Eye (tissue), 1 donor: ENCODE results near the gene AIRE.
A peak's percentile ranks its signal among the peaks of the same experiment; 100 is the strongest.
"Not testable (repeated sequence)": the region's sequence is repeated elsewhere in the genome, so short reads cannot be mapped to it uniquely, and the experiment has no call there.

ENCODE experiments used
- DNase-seq: peaks from one replicate; pipeline ENCODE4 v3.0.0-alpha.2; 2015

The AIRE gene

GRCh38 chr21:44338971-44339910 lies 53.6 kb downstream of the AIRE start, which contains the start of gene CFAP410:
CFAP410 (minus strand) TSS chr21:44339390; CDS start chr21:44339194, 196 bp downstream.
- DNase-seq, result peak; percentile 97

GRCh38 chr21:44341726-44342458 lies 56.2 kb downstream of the AIRE start:
- DNase-seq, result not testable (repeated sequence)

- DNase-seq, result not testable (repeated sequence)
Measured at GRCh38 chr21:44342981-44343380, 57.3 kb downstream of the AIRE start.

GRCh38 chr21:44344541-44345183 lies 59.0 kb downstream of the AIRE start:
- DNase-seq, result no peak

GRCh38 chr21:44345495-44345894 lies 59.8 kb downstream of the AIRE start:
- DNase-seq, result no peak

- no peak for DNase-seq
Measured at GRCh38 chr21:44347911-44348451, 62.3 kb downstream of the AIRE start.
